Mesenchymal stem cell (in vitro differentiated cells and primary cell): ENCODE data around the gene PHKG2.

ENCODE experiments used
- DNase-seq: peaks from one replicate; pipeline ENCODE4 v3.0.0-alpha.2; 2013
- H2AFZ ChIP-seq: one replicate; pipeline ENCODE4 v1.6.1; 2013; ENCODE audit warnings: low read depth, mild to moderate bottlenecking, control low read depth, inconsistent platforms, low read length, moderate library complexity
- H2AK5ac ChIP-seq: 2 replicates; pipeline ENCODE4 v1.6.1; 2013; ENCODE audit warnings: low read length, moderate library complexity, mild to moderate bottlenecking, inconsistent platforms; ENCODE audit not compliant: severe bottlenecking
- H2BK120ac ChIP-seq: one replicate; pipeline ENCODE4 v1.6.1; 2013; ENCODE audit warnings: low read depth, mild to moderate bottlenecking, inconsistent platforms, low read length, moderate library complexity
- H2BK12ac ChIP-seq, 2 experiments: one replicate each; pipeline ENCODE4 v1.6.1; 2013; ENCODE audit warnings: inconsistent platforms in 2 of 2, low read length in 2 of 2, mild to moderate bottlenecking in 2 of 2, moderate library complexity in 2 of 2, control low read depth in 1 of 2
- H2BK15ac ChIP-seq: one replicate; pipeline ENCODE4 v1.6.1; 2013; ENCODE audit warnings: mild to moderate bottlenecking, low read depth, inconsistent platforms; ENCODE audit not compliant: poor library complexity, severe bottlenecking
- H2BK5ac ChIP-seq: 2 replicates; pipeline ENCODE4 v1.6.1; 2013; ENCODE audit warnings: low read depth, mild to moderate bottlenecking, low read length, control low read depth, inconsistent platforms; ENCODE audit not compliant: poor library complexity, severe bottlenecking
- H3K14ac ChIP-seq, 2 experiments: one replicate each; pipeline ENCODE4 v1.6.1; 2013; ENCODE audit warnings: inconsistent platforms in 2 of 2, low read length in 2 of 2, control low read depth in 1 of 2, mild to moderate bottlenecking in 1 of 2, moderate library complexity in 1 of 2
- H3K18ac ChIP-seq, 2 experiments: one replicate each; pipeline ENCODE4 v1.6.1; 2013; ENCODE audit warnings: inconsistent platforms in 2 of 2, low read length in 2 of 2, control low read depth in 1 of 2, low read depth in 1 of 2, mild to moderate bottlenecking in 1 of 2
- H3K23ac ChIP-seq, 2 experiments: one replicate each; pipeline ENCODE4 v1.6.1; 2013; ENCODE audit warnings: inconsistent platforms in 2 of 2, low read length in 2 of 2, mild to moderate bottlenecking in 2 of 2, moderate library complexity in 2 of 2, control low read depth in 1 of 2
- H3K27ac ChIP-seq: 2 replicates; pipeline ENCODE4 v1.5.1; 2013; ENCODE audit warnings: mild to moderate bottlenecking, moderate library complexity, low read length, control low read depth, inconsistent platforms; ENCODE audit not compliant: poor library complexity, severe bottlenecking
- H3K27me3 ChIP-seq, 2 experiments: 2 replicates each; pipeline versions ENCODE4 v1.6.1 to v1.7.0; 2013; ENCODE audit warnings: low read length in 2 of 2, mild to moderate bottlenecking in 2 of 2, moderate library complexity in 2 of 2, control low read depth in 1 of 2, inconsistent platforms in 1 of 2; ENCODE audit not compliant: control insufficient read depth in 1 of 2, insufficient read depth in 1 of 2
- H3K36me3 ChIP-seq, 2 experiments: 2 replicates each; pipeline versions ENCODE4 v1.6.1 to v1.7.0; 2013; ENCODE audit warnings: low read length in 2 of 2, control low read depth in 1 of 2, inconsistent platforms in 1 of 2, low read depth in 1 of 2, mild to moderate bottlenecking in 1 of 2; ENCODE audit not compliant: insufficient read depth in 2 of 2, control insufficient read depth in 1 of 2
- H3K4ac ChIP-seq, 2 experiments: one replicate each; pipeline ENCODE4 v1.6.1; 2013; ENCODE audit warnings: inconsistent platforms in 2 of 2, low read length in 2 of 2, mild to moderate bottlenecking in 2 of 2, moderate library complexity in 2 of 2, control low read depth in 1 of 2, low read depth in 1 of 2
- H3K4me1 ChIP-seq: 2 replicates; pipeline ENCODE4 v1.6.1; 2013; ENCODE audit warnings: low read depth, low read length, control low read depth; ENCODE audit not compliant: control insufficient read depth, insufficient read depth
- H3K4me2 ChIP-seq: 2 replicates; pipeline ENCODE4 v1.6.1; 2013; ENCODE audit warnings: low read length, mild to moderate bottlenecking, inconsistent platforms; ENCODE audit not compliant: poor library complexity, severe bottlenecking
- H3K4me3 ChIP-seq, 2 experiments: 2 replicates each; pipeline versions ENCODE4 v1.5.1 to v1.7.0; 2013; ENCODE audit warnings: low read length in 2 of 2, mild to moderate bottlenecking in 2 of 2, control low read depth in 1 of 2, low read depth in 1 of 2; ENCODE audit not compliant: insufficient read depth in 1 of 2
- H3K79me1 ChIP-seq: replicated peaks from 2 replicates; pipeline ENCODE4 v1.6.1; 2013; ENCODE audit warnings: mild to moderate bottlenecking, control low read depth, low read length, inconsistent platforms; ENCODE audit not compliant: poor library complexity, severe bottlenecking
- H3K9ac ChIP-seq: 2 replicates; pipeline ENCODE4 v1.7.0; 2013; ENCODE audit warnings: mild to moderate bottlenecking, low read length, moderate library complexity
- H3K9me3 ChIP-seq: 2 replicates; pipeline ENCODE4 v1.7.0; 2013; ENCODE audit warnings: mild to moderate bottlenecking, low read length; ENCODE audit not compliant: control insufficient read depth
- H4K8ac ChIP-seq: one replicate; pipeline ENCODE4 v1.6.1; 2013; ENCODE audit warnings: inconsistent platforms, mild to moderate bottlenecking, low read length, moderate library complexity
- H4K91ac ChIP-seq: one replicate; pipeline ENCODE4 v1.6.1; 2013; ENCODE audit warnings: mild to moderate bottlenecking, low read length, inconsistent platforms
- WGBS: methylation state at CpG from one replicate; pipeline ENCODE4 v1.1.7; 2013; ENCODE audit warnings: mixed read lengths; 5-methylcytosine and 5-hydroxymethylcytosine counted together

Gene PHKG2

GRCh38 chr16:30736995-30737793, 11.0 kb upstream of the PHKG2 start:
- H2BK15ac ChIP-seq: no peak overlapping the region
- H2AFZ ChIP-seq: no peak overlapping the region
- H2BK120ac ChIP-seq: no peak overlapping the region
- no peak overlapping the region for H4K8ac ChIP-seq
- no peak overlapping the region for H2BK12ac ChIP-seq
- H2BK5ac ChIP-seq: no peak overlapping the region
- no peaks in the 10 kb centered on the region for H3K9me3 ChIP-seq
- no peak overlapping the region for H3K14ac ChIP-seq
- no peak overlapping the region for H2AK5ac ChIP-seq
- no peak overlapping the region for H3K4ac ChIP-seq
- DNase-seq: no peak
- peaks cover 44% of the 10 kb centered on the region for H3K79me1 ChIP-seq
- H3K36me3 ChIP-seq: peaks cover 62 to 80% of the 10 kb centered on the region in 2 experiments
- no peak overlapping the region for H3K18ac ChIP-seq
- no peak overlapping the region for H3K9ac ChIP-seq
- no peak overlapping the region for H3K27ac ChIP-seq
- 98% methylated on average over 16 of the region's 17 CpGs for WGBS
- H3K23ac ChIP-seq: peak overlapping the region in 1 of 2 experiments; percentile 77
- H3K4me2 ChIP-seq: no peak overlapping the region
- no peak overlapping the region for H4K91ac ChIP-seq
- H3K4me1 ChIP-seq: peaks cover 8% of the 10 kb centered on the region
- no peaks in the 10 kb centered on the region for H3K27me3 ChIP-seq
- no peak overlapping the region for H3K4me3 ChIP-seq

- Histone ChIP-seq H4K8ac (no peak overlapping the region), H3K4ac (no peak overlapping the region), H2BK5ac (no peak overlapping the region), H3K4me3 (no peak overlapping the region), H3K4me2 (no peak overlapping the region), H3K23ac (peak overlapping the region in 1 of 2 experiments; percentile 77), H3K9me3 (no peaks in the 10 kb centered on the region), H3K18ac (no peak overlapping the region), H3K27ac (no peak overlapping the region), H3K79me1 (peaks cover 46% of the 10 kb centered on the region), H2BK12ac (no peak overlapping the region), H3K27me3 (no peaks in the 10 kb centered on the region), H3K9ac (no peak overlapping the region), H3K14ac (no peak overlapping the region), H3K4me1 (peaks cover 8% of the 10 kb centered on the region), H2AFZ (no peak overlapping the region), H4K91ac (no peak overlapping the region), H2BK15ac (no peak overlapping the region), H2AK5ac (no peak overlapping the region), H2BK120ac (no peak overlapping the region), H3K36me3 (peaks cover 63 to 77% of the 10 kb centered on the region in 2 experiments)
- DNase-seq: no peak
- 97% methylated on average over 24 of the region's 25 CpGs for WGBS
Measured at GRCh38 chr16:30737794-30738648, 10.2 kb upstream of the PHKG2 start.

GRCh38 chr16:30738984-30739951, 9.0 kb upstream of the PHKG2 start:
- WGBS: 95% methylated on average over 35 of the region's 37 CpGs
- Histone ChIP-seq H4K8ac (no peak overlapping the region), H2BK120ac (no peak overlapping the region)

More at GRCh38 chr16:30738984-30739951, 9.0 kb upstream of the PHKG2 start:
- Histone ChIP-seq H3K36me3 (peaks cover 60 to 69% of the 10 kb centered on the region in 2 experiments), H2BK5ac (no peak overlapping the region), H2AFZ (no peak overlapping the region), H3K18ac (no peak overlapping the region), H4K91ac (no peak overlapping the region), H3K27me3 (no peaks in the 10 kb centered on the region), H3K27ac (no peak overlapping the region), H3K4me1 (peaks cover 8% of the 10 kb centered on the region), H3K4ac (no peak overlapping the region), H3K9ac (no peak overlapping the region), H3K14ac (no peak overlapping the region), H2AK5ac (no peak overlapping the region), H3K79me1 (peaks cover 44% of the 10 kb centered on the region), H3K4me3 (peak overlapping the region in 1 of 2 experiments; percentile 23), H2BK12ac (no peak overlapping the region), H2BK15ac (no peak overlapping the region), H3K4me2 (no peak overlapping the region), H3K9me3 (no peaks in the 10 kb centered on the region), H3K23ac (no peak overlapping the region)
- DNase-seq: no peak
